Measurements from ENCODE around the gene ZMYND19.

DNA sequence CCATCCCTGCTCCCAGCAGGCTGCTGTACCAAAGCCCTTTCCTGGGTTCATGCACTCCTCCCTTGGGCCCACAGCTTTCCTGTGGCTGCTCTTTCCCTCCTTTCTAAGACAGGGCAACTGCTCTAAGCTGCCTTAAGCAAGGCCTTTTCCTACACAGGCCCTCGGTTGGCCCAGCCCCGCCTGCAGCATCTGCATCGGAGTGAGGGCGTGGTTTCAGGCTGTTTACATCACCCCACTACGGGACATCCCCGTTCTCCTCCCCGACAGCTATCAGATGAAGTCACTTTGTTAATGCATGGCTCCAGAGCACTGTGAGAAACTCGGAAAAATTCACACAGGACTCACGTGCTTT, 15.0 kb downstream of the ZMYND19 start:
- no peak for TF ChIP-seq MAX (IDR thresholded peaks at IDR 0.05)
- TF ChIP-seq POLR2A (IDR thresholded peaks at IDR 0.05; ENCODE audit: control extremely low read depth in 1 of 2, low read depth in 2 of 2, low read length in 2 of 2) = no peak
- no peak for TF ChIP-seq CREB1 (IDR thresholded peaks at IDR 0.05)

Measured in H1 (cell line).